WERI-Rb-1 (cell line): Measurements from ENCODE around the gene HABP4.
A peak's percentile ranks its signal among the peaks of the same experiment; 100 is the strongest.

ENCODE experiments used
- DNase-seq: peaks from one replicate; pipeline ENCODE4 v3.0.0-alpha.2; 2020
- H3K27ac ChIP-seq: fragments of 250-450 bp; sonication (Bioruptor Pico); 2 replicates; pipeline ENCODE4 v1.5.1; 2020; ENCODE audit warnings: mild to moderate bottlenecking, moderate library complexity
- H3K27me3 ChIP-seq: fragments of 250-450 bp; sonication (Bioruptor Pico); 2 replicates; pipeline ENCODE4 v1.5.1; 2021; ENCODE audit warnings: mild to moderate bottlenecking, low read depth, moderate library complexity; ENCODE audit not compliant: insufficient read depth, severe bottlenecking
- H3K36me3 ChIP-seq: fragments of 250-450 bp; sonication (Bioruptor Pico); 2 replicates; pipeline ENCODE4 v1.5.1; 2020; ENCODE audit warnings: mild to moderate bottlenecking, moderate library complexity
- H3K4me3 ChIP-seq: 2 replicates; pipeline ENCODE4 v1.5.1; 2011; ENCODE audit warnings: low read depth, mild to moderate bottlenecking, control low read depth, low read length
- H3K9me3 ChIP-seq: fragments of 250-450 bp; sonication (Bioruptor Pico); 2 replicates; pipeline ENCODE4 v1.5.1; 2021; ENCODE audit warnings: mild to moderate bottlenecking, moderate library complexity; ENCODE audit not compliant: severe bottlenecking
- TF ChIP-seq, protein P1 (sequence below): IDR thresholded peaks from 2 replicates; pipeline ENCODE4 v1.5.1; 2011; ENCODE audit warnings: low read depth, mild to moderate bottlenecking, control low read depth, inconsistent platforms, low read length

The HABP4 gene

GRCh38 chr9:96440671-96441199, 9.2 kb upstream of the HABP4 start:
- Histone ChIP-seq H3K27me3 (no peaks in the 10 kb centered on the region), H3K36me3 (no peaks in the 10 kb centered on the region), H3K4me3 (no peak overlapping the region), H3K27ac (no peak overlapping the region), H3K9me3 (no peaks in the 10 kb centered on the region)
- TF ChIP-seq, protein P1, sequence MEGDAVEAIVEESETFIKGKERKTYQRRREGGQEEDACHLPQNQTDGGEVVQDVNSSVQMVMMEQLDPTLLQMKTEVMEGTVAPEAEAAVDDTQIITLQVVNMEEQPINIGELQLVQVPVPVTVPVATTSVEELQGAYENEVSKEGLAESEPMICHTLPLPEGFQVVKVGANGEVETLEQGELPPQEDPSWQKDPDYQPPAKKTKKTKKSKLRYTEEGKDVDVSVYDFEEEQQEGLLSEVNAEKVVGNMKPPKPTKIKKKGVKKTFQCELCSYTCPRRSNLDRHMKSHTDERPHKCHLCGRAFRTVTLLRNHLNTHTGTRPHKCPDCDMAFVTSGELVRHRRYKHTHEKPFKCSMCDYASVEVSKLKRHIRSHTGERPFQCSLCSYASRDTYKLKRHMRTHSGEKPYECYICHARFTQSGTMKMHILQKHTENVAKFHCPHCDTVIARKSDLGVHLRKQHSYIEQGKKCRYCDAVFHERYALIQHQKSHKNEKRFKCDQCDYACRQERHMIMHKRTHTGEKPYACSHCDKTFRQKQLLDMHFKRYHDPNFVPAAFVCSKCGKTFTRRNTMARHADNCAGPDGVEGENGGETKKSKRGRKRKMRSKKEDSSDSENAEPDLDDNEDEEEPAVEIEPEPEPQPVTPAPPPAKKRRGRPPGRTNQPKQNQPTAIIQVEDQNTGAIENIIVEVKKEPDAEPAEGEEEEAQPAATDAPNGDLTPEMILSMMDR: no peak
- DNase-seq: no peak

- H3K9me3 ChIP-seq: no peaks in the 10 kb centered on the region
- no peak overlapping the region for H3K27ac ChIP-seq
- peak; percentile 28 for DNase-seq
- H3K4me3 ChIP-seq: no peak overlapping the region
- H3K27me3 ChIP-seq: no peaks in the 10 kb centered on the region
- no peaks in the 10 kb centered on the region for H3K36me3 ChIP-seq
- TF ChIP-seq, protein P1: peak; percentile 50
These were observed 8.0 kb upstream of the HABP4 start for GRCh38 chr9:96441798-96442445.

GRCh38 chr9:96442491-96442890, 7.5 kb upstream of the HABP4 start:
- TF ChIP-seq, protein P1: no peak
- Histone ChIP-seq H3K4me3 (no peak overlapping the region), H3K9me3 (no peaks in the 10 kb centered on the region), H3K36me3 (no peaks in the 10 kb centered on the region), H3K27ac (no peak overlapping the region), H3K27me3 (no peaks in the 10 kb centered on the region)
- DNase-seq: no peak

- no peak for DNase-seq
- TF ChIP-seq, protein P1: no peak
- H3K27me3 ChIP-seq: no peaks in the 10 kb centered on the region
- no peaks in the 10 kb centered on the region for H3K36me3 ChIP-seq
- H3K27ac ChIP-seq: no peak overlapping the region
- H3K9me3 ChIP-seq: no peaks in the 10 kb centered on the region
- H3K4me3 ChIP-seq: no peak overlapping the region
These were observed 2.6 kb upstream of the HABP4 start for GRCh38 chr9:96447406-96447805.

- TF ChIP-seq, protein P1: no peak
- Histone ChIP-seq H3K27ac (no peak overlapping the region), H3K9me3 (no peaks in the 10 kb centered on the region), H3K27me3 (no peaks in the 10 kb centered on the region), H3K36me3 (no peaks in the 10 kb centered on the region), H3K4me3 (no peak overlapping the region)
- no peak for DNase-seq
These were observed 1.3 kb upstream of the HABP4 start for GRCh38 chr9:96448546-96449170.
